Hindlimb muscle (tissue), 1 donor: ENCODE results near the gene UNC13D. TPM values are rescaled to one million over a fixed set of nuclear protein-coding genes. Genes with fewer than 3 reads are reported as not detected.
"Not testable (repeated sequence)": the region's sequence is repeated elsewhere in the genome, so short reads cannot be mapped to it uniquely, and the experiment has no call there.

ENCODE experiments used
- DNase-seq: peaks from one replicate; pipeline ENCODE4 v3.0.0-alpha.2; 2013
- polyA plus RNA-seq: library from polyadenylated mRNA; unstranded; fragments of 120-200 nt; gene quantifications from one replicate; pipeline ENCODE4 v1.2.1, GENCODE V29; 2013; ENCODE audit not compliant: insufficient read length

Gene UNC13D
- polyA plus RNA-seq, 1 donor: 6.2 TPM

DNA sequence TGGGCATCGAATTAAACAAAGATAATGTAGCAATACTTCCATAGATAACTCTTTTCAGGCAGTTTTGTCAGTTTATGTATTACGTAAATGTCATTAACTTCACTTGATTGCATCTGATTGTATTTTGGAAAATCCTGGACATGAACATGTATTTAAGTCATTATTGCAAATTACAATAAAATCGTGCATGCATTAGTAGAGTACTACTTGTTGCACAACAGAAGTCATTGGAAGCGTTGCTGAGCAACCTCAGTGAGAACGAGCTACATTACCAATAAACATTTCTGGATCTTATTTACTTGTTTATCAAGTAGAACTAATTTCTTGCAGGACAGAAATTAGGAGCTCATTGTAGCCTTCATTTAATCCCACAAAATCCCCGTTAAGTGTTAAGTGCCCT lies 53.0 kb downstream of the UNC13D start:
- DNase-seq: no peak

- DNase-seq: peak; percentile 97
These were observed 59.0 kb downstream of the UNC13D start for GRCh38 chr17:75785016-75785890.

- peak; percentile 99 for DNase-seq
These were observed 59.7 kb downstream of the UNC13D start, which contains the start of gene UNK for GRCh38 chr17:75784473-75785015. Gene UNK, plus strand, starts transcription at chr17:75784806. Its CDS starts 75 bp downstream, at chr17:75784881.

DNA sequence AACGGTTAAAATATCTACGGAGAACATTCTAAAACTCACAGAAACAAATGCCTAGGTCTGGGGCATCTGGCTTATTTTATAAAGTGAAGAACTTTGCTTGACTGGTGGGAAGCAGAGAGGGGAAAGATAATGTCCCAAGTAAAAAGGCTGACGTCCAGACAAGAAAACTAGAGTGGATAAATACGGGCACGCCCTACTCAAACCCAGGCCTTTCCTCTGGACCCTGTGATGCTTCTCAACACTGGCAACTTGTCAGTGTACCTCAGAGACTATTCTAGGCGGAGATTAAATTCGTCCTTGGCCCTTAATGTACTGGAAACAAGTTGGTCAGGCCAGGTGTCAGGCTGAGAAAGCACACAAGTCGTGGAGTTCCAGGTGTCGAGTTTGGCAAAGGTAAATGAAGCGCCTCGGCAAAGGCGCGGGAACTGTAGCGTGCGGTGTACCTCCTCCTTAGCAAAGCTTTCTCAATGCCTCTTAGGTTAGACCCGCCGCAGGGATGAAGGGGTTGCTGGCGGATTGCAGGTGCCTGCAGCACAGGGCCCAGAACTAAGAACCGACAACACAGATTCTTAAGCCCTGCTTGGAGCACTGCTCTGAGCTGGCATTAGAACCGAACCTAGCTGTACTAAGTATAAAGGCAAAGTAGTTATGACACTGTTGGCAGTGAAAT lies 60.3 kb downstream of the UNC13D start:
- no peak for DNase-seq

- peak; percentile 54 for DNase-seq
These were observed 61.0 kb downstream of the UNC13D start for GRCh38 chr17:75783069-75783783.

GRCh38 chr17:75779987-75780889 lies 64.0 kb downstream of the UNC13D start:
- DNase-seq: no peak

DNA sequence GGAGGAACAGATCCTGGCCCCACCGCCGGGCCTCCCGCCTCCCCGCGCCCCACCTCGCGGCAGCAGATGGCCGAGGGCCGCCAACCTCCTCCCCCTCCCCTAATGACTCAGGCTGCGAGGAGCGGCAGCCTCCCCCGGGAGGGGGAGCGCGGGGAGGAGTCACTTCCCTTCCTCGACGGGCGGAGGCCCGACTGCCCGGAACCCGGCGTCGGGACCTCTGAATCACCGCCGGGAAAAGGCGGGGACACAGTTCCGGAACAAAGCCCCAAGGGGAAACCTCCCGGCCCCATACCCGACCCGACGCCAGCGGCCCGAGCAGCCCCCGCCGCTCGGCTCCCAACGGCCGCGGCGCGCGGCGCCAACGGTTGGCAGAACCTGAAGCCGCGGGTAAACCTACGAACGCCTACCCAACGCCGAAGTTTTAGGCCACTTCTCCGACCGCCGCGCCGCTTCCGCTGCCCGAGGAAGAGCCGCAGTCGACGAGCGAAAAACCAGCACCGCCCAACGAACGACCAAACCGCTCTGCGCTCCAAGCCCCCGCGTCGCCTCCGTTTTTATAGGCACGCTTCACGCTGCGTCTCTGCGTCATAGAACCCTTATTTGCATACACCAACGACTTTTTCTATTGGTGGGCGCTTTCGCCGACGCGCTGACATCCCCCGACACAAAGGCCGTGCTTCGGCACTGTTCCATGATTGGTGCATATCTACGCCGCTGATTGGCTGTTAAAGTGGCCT lies 64.8 kb downstream of the UNC13D start:
- DNase-seq: peak; percentile 100

DNA sequence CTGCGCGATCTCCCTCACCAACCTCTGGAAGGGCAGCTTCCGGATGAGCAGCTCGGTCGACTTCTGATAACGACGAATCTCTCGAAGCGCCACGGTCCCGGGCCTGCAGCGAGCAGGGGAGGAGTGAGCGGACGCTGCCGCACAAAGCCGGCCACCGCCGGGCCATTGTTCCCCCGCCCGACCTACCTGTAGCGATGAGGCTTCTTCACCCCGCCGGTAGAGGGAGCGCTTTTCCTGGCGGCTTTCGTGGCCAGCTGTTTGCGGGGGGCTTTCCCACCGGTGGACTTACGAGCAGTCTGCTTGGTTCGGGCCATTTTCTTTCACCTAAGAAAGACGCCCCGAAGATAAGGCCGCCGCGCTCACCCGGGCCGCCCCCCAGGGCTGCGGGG lies 65.3 kb downstream of the UNC13D start:
- no peak for DNase-seq

DNA sequence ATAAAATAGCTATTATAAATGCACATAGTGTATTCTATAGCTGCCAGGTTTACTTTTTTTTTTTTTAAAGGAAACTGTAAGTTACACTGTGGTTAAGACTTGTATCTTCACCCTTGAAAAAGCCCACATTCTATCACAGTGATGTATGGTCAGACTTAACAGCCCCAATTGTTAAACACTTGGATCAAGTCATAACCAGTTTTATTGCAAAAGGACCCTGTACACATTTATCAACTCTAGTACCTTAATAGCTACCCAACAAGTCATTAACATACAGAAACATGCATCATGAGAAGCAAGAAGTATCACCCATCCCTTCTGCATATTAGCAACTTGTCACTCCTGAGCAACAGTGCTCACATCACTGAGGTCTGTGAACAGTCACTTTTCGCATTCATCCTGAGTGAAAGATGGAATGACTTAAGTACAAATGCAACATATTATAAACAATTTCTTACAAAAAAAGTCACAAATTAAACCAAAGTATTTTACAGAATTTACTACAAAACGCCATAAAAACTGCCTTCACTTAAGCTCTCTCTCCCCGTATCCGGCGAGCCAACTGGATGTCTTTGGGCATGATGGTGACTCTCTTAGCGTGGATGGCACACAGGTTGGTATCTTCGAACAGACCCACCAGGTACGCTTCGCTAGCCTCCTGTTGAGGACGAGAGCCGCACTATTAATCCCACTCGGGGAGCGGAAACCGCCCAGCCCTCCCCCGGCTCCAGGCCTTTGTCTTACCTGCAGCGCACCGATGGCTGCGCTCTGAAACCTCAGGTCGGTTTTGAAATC lies 65.9 kb downstream of the UNC13D start:
- DNase-seq: not testable (repeated sequence)

DNA sequence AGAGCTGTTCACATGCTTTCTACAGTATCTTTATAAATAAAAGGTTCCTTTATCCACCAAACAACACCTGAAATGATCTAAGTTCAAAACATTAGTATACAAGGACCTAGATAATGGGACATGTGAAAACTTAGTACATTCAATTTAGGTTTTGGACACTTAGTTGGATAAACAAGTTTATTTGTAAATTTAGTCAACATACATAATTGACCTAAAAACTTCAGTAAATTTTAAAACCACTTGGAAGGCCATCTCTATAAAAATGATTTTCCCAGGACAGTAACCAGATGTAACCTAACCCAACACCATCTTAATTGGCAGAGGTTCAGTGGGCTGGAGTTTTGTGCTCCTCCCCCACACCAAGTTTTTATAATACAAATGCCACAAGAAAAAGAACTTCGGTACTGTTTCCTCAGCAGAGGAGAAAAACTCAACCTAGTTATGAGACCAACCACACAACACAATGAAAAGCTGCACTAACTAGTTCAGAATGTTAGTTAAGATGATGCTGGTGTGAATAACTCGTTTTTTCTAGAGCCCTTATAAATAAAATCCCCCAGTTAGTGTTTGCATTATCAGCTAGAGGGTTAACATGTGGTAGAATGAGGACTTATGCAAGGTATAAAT lies 66.8 kb downstream of the UNC13D start:
- no peak for DNase-seq

Other genes starting within 250 kb of the UNC13D start
- 6.9 TPM for gene SMIM5, start 211.0 kb downstream of the UNC13D start, polyA plus RNA-seq
- 19.4 TPM for gene RECQL5, start 177.2 kb downstream of the UNC13D start, polyA plus RNA-seq
- gene SAP30BP, start 177.1 kb downstream of the UNC13D start, polyA plus RNA-seq: 83.7 TPM
- 7.6 TPM for gene ITGB4, start 122.9 kb downstream of the UNC13D start, polyA plus RNA-seq
- 32.2 TPM for gene GALK1, start 79.2 kb downstream of the UNC13D start, polyA plus RNA-seq
- gene UNK, start 59.6 kb downstream of the UNC13D start, polyA plus RNA-seq: 30.9 TPM
- 64.3 TPM for gene WBP2, start 10.9 kb upstream of the UNC13D start, polyA plus RNA-seq
- 26.3 TPM for gene TRIM47, start 34.2 kb upstream of the UNC13D start, polyA plus RNA-seq
- 18.5 TPM for gene TRIM65, start 52.5 kb upstream of the UNC13D start, polyA plus RNA-seq
- gene MRPL38, start 60.5 kb upstream of the UNC13D start, polyA plus RNA-seq: 68.7 TPM
- gene FBF1, start 96.6 kb upstream of the UNC13D start, polyA plus RNA-seq: 6.8 TPM
- 20.4 TPM for gene ACOX1, start 134.8 kb upstream of the UNC13D start, polyA plus RNA-seq
- 9.6 TPM for gene TEN1, start 134.8 kb upstream of the UNC13D start, polyA plus RNA-seq
- gene CDK3, start 156.5 kb upstream of the UNC13D start, polyA plus RNA-seq: 4.8 TPM
- 0.54 TPM for gene EVPL, start 182.9 kb upstream of the UNC13D start, polyA plus RNA-seq
- 86.8 TPM for gene SRP68, start 228.1 kb upstream of the UNC13D start, polyA plus RNA-seq
- not detected for gene GALR2, start 230.4 kb upstream of the UNC13D start, polyA plus RNA-seq
- 10.4 TPM for gene ZACN, start 234.8 kb upstream of the UNC13D start, polyA plus RNA-seq